Stimulated activated CD4-positive, alpha-beta T cell treated with anti-CD3 and anti-CD28 coated beads, TNF-alpha, amount 100 ng/mL, for 24 hours (primary cell): ENCODE results near the gene BICRAL.
"Not testable (repeated sequence)": the region's sequence is repeated elsewhere in the genome, so short reads cannot be mapped to it uniquely, and the experiment has no call there.

Experiments
- DNase-seq, 3 experiments: peaks; one replicate each; pipeline ENCODE4 v3.0.0-alpha.2; 2020; ENCODE audit warnings: low read depth in 3 of 3

The BICRAL gene, protein sequence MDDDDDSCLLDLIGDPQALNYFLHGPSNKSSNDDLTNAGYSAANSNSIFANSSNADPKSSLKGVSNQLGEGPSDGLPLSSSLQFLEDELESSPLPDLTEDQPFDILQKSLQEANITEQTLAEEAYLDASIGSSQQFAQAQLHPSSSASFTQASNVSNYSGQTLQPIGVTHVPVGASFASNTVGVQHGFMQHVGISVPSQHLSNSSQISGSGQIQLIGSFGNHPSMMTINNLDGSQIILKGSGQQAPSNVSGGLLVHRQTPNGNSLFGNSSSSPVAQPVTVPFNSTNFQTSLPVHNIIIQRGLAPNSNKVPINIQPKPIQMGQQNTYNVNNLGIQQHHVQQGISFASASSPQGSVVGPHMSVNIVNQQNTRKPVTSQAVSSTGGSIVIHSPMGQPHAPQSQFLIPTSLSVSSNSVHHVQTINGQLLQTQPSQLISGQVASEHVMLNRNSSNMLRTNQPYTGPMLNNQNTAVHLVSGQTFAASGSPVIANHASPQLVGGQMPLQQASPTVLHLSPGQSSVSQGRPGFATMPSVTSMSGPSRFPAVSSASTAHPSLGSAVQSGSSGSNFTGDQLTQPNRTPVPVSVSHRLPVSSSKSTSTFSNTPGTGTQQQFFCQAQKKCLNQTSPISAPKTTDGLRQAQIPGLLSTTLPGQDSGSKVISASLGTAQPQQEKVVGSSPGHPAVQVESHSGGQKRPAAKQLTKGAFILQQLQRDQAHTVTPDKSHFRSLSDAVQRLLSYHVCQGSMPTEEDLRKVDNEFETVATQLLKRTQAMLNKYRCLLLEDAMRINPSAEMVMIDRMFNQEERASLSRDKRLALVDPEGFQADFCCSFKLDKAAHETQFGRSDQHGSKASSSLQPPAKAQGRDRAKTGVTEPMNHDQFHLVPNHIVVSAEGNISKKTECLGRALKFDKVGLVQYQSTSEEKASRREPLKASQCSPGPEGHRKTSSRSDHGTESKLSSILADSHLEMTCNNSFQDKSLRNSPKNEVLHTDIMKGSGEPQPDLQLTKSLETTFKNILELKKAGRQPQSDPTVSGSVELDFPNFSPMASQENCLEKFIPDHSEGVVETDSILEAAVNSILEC

DNA sequence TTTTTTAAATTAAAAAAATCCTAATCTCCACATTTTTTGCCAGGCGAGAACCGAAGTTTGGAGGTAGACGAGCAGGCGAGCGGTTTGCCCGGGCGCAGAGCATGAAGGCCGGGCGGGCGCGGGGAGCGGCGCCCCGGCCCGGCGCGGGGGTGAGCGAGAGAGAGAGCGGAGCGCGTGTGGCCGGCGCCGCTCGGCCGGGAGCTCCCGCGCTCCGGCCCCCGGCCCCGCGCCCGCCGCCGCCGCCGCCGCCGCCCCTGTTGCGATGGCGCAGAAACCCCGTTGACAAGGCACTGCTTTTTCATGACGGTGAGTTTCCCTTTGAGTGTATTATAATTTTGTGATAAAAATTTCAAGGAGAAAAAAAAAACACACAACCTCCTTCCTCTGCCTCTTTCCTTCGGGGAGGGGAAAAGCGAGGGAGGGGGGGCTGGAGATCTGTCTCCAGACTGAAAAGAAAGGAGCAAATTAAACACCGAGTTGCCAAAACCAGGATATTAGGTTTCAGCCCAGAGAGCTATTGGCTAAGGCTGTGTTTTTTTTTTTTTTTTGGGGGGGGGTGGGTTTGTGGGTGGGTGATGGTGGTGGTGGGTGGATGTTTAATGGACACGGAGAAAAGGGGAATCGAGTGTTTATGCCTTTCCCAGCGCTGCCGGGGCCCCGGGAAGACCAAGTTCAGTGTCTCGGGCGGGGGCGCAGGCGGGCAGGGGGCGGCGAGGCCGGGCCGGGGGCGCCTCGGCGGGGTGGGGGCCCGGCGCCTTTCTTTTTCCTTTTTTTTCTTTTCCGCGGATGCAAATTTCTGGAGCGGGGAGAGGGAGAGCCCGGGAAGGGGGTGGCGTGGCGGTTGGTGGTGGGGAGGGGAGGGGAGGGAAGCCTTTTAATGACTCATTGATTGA lies at the start of gene BICRAL:
Gene BICRAL, plus strand, starts transcription at position 257 of the 893 bp plus-strand sequence. CDS start 39,971 bp downstream, outside the sequence.
- DNase-seq: peak; percentile 50 to 70 (median 51)

DNA sequence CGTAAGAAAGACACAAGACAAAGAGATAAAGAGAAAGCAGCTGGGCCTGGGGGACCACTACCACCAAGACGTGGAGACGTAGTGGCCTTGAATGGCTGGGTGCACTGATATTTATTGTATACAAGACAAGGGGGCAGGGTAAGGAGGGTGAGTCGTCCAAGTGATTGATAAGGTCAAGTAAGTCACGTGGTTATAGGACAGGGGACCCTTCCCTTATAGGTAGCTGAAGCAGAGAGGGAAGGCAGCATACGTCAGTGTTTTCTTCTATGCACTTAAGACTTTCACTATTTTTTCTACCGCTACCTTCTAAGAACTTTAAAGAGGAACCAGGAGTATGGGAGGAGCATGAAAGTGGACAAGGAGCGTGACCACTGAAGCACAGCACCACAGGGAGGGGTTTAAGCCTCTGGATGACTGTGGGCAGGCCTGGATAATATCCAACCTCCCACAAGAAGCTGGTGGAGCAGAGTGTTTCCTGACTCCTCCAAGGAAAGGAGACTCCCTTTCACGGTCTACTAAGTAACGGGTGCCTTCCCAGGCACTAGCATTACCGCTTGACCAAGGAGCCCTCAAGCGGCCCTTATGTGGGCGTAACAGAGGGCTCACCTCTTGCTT lies 47.9 kb upstream of the BICRAL start:
- DNase-seq: not testable (repeated sequence)

DNA sequence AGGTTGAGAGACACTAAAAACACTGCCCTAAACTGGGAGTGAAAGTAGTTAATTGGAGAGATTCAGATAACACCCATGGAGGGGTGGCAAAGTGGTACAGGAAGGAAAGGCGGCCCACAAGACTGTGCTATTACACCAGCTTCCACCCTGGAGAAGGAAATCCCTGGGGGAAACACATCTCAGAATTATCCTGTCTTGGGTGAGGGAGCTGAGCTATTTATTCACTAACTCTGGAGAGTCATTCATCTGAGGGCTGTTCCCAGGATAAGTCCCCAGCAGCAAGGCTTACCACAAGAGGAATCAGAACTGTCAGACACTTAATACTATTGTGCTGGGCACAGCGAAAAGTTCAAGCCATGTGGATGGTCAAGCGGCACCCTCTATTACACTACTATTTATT lies 45.9 kb upstream of the BICRAL start:
- no peak for DNase-seq

DNA sequence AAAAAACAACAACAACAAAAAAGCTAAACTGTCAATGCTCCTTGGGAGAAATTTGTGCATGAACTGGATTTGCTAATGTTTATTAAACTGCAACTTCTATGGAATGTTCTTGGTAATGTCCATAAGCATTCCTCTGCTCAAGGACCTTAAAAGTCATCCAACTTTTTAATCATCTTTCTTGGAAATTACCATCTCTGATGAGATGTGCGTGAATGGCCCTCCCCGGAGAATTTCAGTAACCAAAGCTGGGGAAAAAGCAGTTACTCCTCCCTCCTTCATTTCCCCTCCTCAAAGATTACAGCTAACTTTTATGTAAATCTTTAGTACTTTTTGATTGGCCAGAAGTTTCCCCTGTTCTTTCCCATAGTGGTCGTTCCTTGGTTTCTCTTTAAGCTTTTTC lies 41.1 kb upstream of the BICRAL start:
- no peak for DNase-seq

DNA sequence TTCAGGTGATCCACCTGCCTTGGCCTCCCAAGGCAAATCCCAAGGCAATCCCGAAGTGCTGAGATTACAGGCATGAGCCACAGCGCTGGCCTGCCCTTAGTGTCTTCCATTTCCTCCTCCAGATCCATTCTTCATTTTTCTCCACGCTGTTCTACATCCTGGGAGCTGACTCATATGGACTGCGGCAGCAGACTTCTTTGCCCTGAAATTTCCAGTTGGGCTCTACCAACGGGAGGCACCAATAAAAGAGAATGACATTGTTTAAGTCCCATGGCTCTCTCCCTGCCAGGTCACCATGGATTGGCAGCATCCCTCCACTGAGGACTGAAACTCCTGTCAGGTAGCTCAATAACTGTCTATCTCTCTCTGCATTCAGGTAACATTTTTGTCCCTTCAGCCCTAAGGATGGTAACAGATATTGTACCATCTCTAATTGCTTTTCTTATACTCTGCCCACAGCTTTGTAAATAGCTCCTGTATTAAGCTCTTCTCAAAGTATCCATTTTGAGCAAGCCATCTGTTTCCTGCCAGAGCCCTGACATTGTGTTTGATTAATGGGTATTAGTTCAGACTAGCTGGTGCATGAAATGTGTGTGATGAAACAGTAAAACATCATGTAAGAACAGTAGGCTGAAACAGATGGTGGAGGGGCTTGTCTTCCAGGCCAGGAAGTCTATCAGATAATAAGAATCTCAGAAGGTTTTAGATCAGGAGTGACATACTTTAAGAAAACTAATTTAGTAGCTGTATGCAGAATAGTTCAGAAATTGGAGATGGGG lies 39.5 kb upstream of the BICRAL start:
- no peak for DNase-seq

DNA sequence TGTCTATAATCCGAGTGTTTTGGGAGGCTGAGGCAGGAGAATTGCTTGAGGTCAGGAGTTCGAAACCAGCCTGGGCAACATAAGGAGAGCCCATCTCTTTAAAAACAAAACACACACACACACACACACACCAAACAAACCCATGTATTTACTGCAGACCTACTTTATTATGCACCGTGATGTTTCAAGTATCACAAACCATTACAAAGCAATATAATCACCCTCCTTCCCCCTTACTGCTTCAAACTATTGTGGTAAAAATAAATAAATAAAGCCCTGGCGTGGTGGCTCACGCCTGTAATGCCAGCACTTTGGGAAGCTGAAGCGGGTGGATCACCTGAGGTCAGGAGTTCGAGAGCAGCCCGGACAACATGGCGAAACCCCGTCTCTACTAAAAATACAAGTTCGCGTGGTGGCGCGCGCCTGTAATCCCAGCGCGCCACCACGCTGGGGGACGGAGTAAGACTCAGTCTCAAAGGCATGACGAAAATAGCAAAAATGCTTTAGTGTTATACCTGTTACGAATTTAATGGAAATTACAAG lies 37.4 kb upstream of the BICRAL start:
- no peak for DNase-seq

DNA sequence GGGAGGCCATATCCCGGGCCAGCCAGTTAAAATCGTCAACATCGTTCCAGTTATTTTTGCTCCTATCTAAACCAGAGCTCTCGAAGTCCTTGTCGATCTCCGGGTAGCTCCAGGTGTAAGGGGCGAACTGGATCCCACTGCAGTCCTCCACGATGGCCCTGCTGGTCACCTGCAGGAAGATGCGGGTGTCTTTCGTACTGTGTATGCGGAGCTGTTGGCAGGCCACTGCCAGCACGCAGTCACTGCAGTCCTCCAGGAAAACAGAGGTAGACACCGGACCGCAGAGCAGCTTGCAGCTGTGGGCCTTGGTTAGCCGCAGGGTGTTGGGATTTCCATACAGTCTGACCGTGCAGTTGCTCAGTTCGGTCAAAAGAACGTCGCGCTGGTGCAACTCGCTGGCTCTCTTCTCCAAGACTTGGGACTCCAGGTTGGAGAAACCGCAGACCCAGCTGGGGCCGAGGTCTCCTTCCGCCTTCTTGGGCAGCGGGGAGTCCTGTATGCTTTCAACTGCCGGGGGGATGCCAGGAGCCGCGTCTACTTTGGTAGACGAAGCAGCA lies 36.7 kb upstream of the BICRAL start:
- peak in 1 of 3 experiments; percentile 25 for DNase-seq

DNA sequence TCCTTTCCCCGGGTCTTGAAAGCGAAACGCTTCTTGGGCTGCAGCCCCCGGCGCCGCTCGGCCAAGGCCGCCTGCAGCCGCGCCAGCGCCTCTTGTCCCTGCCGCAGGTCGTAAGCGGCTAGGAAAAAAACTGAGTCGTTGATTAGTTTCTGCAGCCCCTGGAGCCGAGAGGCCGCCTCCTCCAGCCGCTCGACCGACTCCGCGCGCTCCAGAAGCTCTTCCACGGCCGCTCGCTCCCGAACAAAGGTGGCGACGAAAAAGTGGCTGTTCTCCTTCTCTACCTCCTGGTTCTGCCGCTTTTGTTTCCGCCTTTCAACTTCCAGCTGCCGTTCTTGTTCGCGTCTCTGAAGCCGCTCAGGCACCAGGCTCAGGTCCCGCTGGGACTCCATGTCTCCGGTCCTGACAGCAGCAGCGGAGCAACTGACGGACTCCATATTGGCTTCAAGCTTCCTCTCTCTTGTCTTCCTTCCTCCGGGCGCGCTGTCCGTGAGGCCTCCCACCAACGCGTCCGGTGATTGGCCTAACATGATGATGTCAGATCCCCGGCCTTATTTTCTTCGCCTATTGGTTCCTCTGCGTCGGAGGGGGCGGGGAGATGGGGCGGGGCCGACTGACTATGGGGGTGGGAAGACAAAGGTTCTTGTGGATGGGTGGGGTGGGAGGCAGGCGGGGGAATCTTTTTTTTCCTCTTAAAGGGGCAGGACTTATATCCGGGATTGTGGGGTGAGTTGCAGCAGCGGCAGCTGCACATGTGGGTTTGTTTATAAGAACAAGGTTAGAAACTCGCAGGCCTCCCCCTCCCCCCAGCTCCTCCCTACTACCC lies 36.0 kb upstream of the BICRAL start, which contains the start of gene TBCC:
Gene TBCC, minus strand, starts transcription at position 464 of the 823 bp plus-strand sequence. Its CDS starts 30 bp downstream, at position 434.
- DNase-seq: peak; percentile 83 to 90 (median 90)

DNA sequence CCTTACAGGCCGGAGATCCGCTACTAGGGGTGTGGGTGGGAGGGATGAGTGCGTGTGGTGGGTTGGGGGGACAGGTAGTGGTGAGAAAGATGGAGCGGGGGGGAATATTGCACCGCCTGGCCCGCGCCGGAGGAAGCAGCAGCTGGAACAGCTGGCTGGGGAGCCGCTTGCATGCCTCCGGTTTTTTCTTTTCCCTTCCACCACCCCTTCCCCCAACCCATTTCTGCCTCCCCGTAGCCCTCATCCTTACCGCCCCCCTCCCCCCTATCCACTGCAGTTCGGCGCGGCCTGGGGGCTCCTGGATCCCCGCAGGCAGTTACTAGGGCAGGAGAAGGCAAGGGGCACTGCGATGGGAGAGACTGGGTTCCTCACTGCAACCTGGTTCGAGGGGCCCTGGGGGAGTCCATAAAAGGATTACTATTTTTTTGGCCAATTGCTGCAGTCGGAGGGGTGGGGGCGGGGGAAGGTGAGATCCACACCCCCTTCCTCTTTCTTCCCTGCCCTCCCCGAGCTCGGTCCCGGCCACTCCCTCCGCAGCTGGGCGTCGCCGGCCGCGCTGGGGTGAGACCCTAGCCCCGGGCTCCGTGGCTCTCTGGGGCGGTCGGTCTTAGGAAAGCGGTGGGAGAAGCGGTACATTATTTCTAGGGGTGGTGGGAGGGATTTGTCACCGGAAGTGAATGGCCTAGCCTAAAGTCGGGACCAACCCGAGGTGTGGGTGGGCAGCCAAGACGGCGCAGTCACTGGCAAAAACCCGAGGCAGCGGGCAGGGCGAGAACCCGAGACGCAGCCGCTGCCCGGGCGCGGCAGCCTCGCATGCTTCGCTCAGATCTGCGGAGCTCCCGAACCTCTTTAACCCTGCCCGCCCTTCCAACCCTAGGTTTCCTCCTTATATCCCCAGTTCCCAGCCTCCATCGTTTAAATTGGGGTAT lies 35.1 kb upstream of the BICRAL start:
- peak; percentile 63 to 85 (median 65) for DNase-seq

DNA sequence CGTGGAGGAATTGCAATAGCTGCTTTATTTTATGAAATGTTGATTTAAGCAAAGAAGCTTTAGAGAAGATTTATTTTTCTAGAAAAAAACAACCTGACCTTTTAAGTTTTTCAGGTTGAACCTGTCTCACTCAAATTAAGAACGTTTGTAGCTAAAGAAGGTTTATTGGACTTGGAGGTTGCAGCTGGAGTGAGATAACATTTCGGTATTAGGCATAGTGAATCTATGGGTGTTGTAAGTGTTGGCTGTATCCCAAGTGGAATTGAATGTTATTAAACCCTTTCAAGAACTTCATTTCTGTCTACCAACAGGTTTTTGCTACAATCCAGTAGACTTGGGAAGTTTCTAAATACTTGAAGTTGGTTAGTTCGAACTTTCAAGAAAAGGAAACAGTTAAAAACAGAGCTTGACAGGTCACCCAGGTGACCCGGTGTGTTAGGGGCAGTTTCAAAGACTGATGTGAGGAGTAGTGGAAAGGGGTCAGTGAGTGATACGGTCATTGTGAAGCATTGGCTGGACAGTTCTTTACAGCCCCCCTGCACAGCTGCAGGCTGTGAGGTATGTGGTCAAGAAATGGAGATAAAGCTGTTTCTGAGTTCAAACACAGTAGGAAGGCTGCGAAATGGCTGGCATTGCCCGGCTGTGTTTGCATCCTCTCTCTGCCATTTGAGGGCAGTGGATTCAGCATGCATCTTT lies 33.5 kb upstream of the BICRAL start:
- DNase-seq: no peak

DNA sequence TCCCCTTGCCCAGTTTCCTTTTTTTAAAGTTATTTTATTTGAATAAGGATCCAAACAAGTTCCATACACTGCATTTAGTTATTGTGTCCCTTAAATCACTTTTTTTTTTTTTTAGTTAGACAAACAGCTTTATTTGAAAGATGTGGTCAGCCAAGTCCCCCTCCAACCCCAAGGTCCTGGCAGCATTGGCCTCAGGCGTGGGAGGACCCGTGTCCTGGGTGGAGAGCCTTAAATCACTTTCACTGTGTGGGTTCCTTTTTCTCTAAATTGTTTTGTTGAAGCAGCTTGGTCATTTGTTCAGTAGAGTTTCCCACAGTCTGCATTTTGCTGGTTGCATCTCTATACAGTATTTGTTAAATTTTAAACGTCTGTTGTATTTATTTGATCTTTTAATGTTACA lies 30.8 kb upstream of the BICRAL start:
- no peak for DNase-seq

DNA sequence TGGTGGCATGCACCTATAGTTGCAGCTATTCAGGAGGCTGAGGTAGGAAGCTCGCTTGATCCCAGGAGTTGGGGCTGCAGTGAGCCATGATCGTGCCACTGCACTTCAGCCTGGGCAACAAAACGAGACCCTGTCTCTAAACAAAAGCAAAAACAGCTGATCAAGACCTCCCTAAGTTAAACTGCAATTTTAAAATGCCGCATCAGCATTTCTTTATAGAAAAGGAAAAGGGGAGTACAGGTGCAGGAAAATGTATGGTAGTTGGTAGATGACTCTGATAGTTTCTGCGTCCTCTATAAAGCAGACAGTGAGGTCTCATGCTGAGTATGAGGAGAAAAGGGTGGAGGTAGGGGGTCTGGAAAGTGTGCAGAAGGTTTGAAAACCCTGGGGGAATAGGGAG lies 27.1 kb upstream of the BICRAL start:
- no peak for DNase-seq

DNA sequence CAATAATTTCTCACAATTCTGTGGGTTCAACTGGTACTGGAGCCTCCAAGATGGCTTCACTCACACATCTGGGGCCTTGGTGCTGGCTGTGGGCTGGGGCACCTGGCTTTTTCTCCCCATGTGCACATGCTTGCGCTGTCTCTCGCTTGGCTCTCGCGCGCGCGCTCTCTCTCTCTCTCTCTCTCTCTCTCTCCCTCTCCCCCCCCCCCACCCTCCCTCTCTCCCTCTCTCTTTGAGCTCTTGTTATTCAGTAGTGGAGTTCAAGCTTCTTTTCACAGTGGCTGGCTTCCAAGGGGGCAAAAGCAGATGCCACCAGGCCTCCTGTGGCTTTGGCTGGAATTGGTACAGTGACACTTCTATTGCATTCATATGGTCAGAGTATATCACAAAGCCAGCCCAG lies 25.1 kb upstream of the BICRAL start:
- no peak for DNase-seq

DNA sequence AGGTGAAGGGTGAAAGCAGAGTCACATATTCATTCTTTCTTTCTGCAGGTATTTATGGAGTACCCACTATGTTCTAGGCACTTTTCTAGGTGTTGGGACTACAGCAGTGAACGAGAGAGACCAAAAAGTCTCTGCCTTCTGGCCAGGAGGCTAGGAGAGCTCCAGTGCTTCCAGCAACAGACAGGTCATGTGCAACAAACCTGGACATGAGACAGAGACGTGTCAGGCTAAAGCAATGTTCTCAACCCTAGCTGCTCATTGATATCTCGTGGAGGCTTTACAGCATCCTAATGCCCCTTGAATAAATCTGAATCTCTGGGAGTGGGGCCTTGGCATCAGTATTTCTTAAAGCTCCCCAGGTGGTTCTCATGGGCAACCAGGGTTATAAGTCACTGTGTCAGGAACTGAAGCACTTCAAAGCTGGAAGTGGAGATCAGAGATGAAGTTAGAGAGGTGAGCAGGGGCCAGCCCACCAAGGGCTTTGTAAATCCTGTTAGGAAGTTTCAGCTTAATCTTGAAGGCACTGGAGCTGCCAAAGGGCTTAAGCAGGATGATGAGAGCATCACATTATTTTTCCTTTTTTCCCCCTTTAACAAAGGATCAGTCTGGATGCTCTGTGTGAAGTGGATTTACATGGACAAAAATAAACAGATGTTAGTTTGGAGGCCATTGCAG lies 23.0 kb upstream of the BICRAL start:
- DNase-seq: no peak

DNA sequence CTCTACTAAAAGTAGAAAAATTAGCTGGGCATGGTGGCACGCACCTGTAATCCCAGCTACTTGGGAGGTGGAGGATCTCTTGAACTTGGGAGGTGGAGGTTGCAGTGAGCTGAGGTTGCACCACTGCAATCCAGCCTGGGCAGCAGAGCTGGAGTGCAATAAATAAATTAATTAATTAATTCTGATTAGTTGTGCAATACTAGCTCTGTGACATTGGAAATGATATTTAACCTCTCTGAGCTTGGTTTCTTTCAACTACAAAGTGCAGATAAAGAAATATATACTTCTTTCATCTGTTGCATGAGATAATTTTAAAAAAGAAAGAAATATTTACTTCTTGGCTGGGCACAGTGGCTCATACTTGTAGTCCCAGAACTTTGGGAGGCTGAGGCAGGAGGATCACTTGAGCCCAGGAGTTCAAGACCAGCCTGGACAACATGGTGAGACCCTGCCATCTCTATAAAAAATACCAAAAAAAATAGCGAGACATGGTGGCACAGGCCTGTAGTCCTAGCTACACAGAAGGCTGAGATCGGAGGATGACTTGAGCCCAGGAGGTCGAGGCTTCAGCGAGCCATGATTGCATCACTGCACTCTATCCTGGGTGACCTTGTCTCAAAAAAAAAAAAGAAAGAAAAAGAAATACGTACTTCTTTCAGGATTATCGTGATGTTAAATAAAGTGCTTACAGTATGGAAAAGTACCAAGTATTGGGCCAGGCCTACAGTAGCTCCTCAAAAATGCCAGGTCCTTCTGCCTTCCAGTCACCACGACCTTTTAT lies 20.4 kb upstream of the BICRAL start:
- DNase-seq: no peak
